ENCODE results near the gene TNFAIP1.
"Not testable (repeated sequence)": the region's sequence is repeated elsewhere in the genome, so short reads cannot be mapped to it uniquely, and the experiment has no call there.

The TNFAIP1 gene

GRCh38 chr17:28335201-28335958 lies at the start of gene TNFAIP1, which contains the start of gene IFT20:
Gene TNFAIP1 (plus strand): TSS chr17:28335761. CDS start chr17:28339522, 3,761 bp downstream.
Gene IFT20 (minus strand): TSS chr17:28335472. CDS start chr17:28331985, 3,487 bp downstream.
- DNase-seq (ENCODE audit: low spot score): peak; percentile 98

GRCh38 chr17:28285965-28286364 lies 49.6 kb upstream of the TNFAIP1 start:
- no peak for DNase-seq (ENCODE audit: low spot score)

- DNase-seq (ENCODE audit: low spot score): no peak
Observed at GRCh38 chr17:28290703-28291102, 44.9 kb upstream of the TNFAIP1 start.

GRCh38 chr17:28291780-28292330 lies 43.7 kb upstream of the TNFAIP1 start:
- no peak for DNase-seq (ENCODE audit: low spot score)

GRCh38 chr17:28292878-28293277 lies 42.7 kb upstream of the TNFAIP1 start:
- DNase-seq (ENCODE audit: low spot score): not testable (repeated sequence)

GRCh38 chr17:28293994-28294393 lies 41.6 kb upstream of the TNFAIP1 start:
- no peak for DNase-seq (ENCODE audit: low spot score)

GRCh38 chr17:28295677-28296578 lies 39.6 kb upstream of the TNFAIP1 start:
- no peak for DNase-seq (ENCODE audit: low spot score)

- DNase-seq (ENCODE audit: low spot score): no peak
Observed at GRCh38 chr17:28298449-28298848, 37.1 kb upstream of the TNFAIP1 start.

GRCh38 chr17:28306954-28307401 lies 28.6 kb upstream of the TNFAIP1 start:
- no peak for DNase-seq (ENCODE audit: low spot score)

GRCh38 chr17:28313841-28314240 lies 21.7 kb upstream of the TNFAIP1 start:
- DNase-seq (ENCODE audit: low spot score): no peak

- no peak for DNase-seq (ENCODE audit: low spot score)
Observed at GRCh38 chr17:28315846-28316705, 19.5 kb upstream of the TNFAIP1 start.

GRCh38 chr17:28317099-28317965 lies 18.2 kb upstream of the TNFAIP1 start:
- DNase-seq (ENCODE audit: low spot score): no peak

GRCh38 chr17:28317966-28318758 lies 17.4 kb upstream of the TNFAIP1 start:
- DNase-seq (ENCODE audit: low spot score): no peak

GRCh38 chr17:28318759-28319597 lies 16.6 kb upstream of the TNFAIP1 start, which contains the start of gene TMEM97:
Gene TMEM97 (plus strand): TSS chr17:28319200. CDS start chr17:28319240, 40 bp downstream.
- peak; percentile 95 for DNase-seq (ENCODE audit: low spot score)

GRCh38 chr17:28319598-28319935 lies 16.0 kb upstream of the TNFAIP1 start:
- no peak for DNase-seq (ENCODE audit: low spot score)

- no peak for DNase-seq (ENCODE audit: low spot score)
Observed at GRCh38 chr17:28320215-28321061, 15.1 kb upstream of the TNFAIP1 start.

GRCh38 chr17:28324267-28324745 lies 11.3 kb upstream of the TNFAIP1 start:
- DNase-seq (ENCODE audit: low spot score): no peak

GRCh38 chr17:28324781-28325180 lies 10.8 kb upstream of the TNFAIP1 start:
- no peak for DNase-seq (ENCODE audit: low spot score)

Measured in hematopoietic multipotent progenitor cell treated with erythropoietin and hydrocortisone succinate and interleukin-3 and kit ligand, for 17 days (in vitro differentiated cells).